PC-3 (cell line): ENCODE measurements around the gene MAP2K5.

ENCODE experiments used
- CTCF ChIP-seq: fragments of 300-600 bp; sonication (generic); conservative IDR thresholded peaks from 2 replicates; pipeline ENCODE4 v1.5.1; 2017; ENCODE audit warnings: antibody characterized with exemption, low read depth, mild to moderate bottlenecking, low read length
- EZH2 ChIP-seq: fragments of 300-600 bp; sonication (generic); IDR thresholded peaks from one replicate; pipeline ENCODE4 v1.6.1; 2017; ENCODE audit warnings: antibody characterized with exemption, mild to moderate bottlenecking, low read length; ENCODE audit not compliant: unreplicated experiment

- TF ChIP-seq CTCF (no peak), EZH2 (no peak)
Observed at GRCh38 chr15:67570875-67571647, 28.6 kb downstream of the MAP2K5 start.
